DMS153 treated with DMSO at 0.1 percent for 48 hours (cell line): Measurements from ENCODE around the gene NDUFAF5.
A peak's percentile ranks its signal among the peaks of the same experiment; 100 is the strongest.
"Not testable (repeated sequence)": the region's sequence is repeated elsewhere in the genome, so short reads cannot be mapped to it uniquely, and the experiment has no call there.

Source experiments
- DNase-seq: peaks from one replicate; lab custom pipeline; 2025; ENCODE audit not compliant: unreplicated experiment; lab: John Stamatoyannopoulos, UW

The NDUFAF5 gene

GRCh38 chr20:13784893-13785715, at the start of gene NDUFAF5, which contains the start of gene ESF1:
Gene NDUFAF5, plus strand, starts transcription at chr20:13785028. Its CDS starts 41 bp downstream, at chr20:13785069.
Gene ESF1, minus strand, starts transcription at chr20:13784919. Its CDS starts 1,779 bp downstream, at chr20:13783140.
- DNase-seq, result peak; percentile 88

GRCh38 chr20:13735826-13736225, 49.0 kb upstream of the NDUFAF5 start:
- DNase-seq, result no peak

- DNase-seq, result no peak
These were observed 48.2 kb upstream of the NDUFAF5 start for GRCh38 chr20:13736436-13737191.

- DNase-seq, result not testable (repeated sequence)
These were observed 46.6 kb upstream of the NDUFAF5 start for GRCh38 chr20:13738187-13738586.

- no peak for DNase-seq
These were observed 44.8 kb upstream of the NDUFAF5 start for GRCh38 chr20:13739731-13740649.

- DNase-seq, result no peak
These were observed 42.9 kb upstream of the NDUFAF5 start for GRCh38 chr20:13741879-13742278.

GRCh38 chr20:13744352-13744751, 40.5 kb upstream of the NDUFAF5 start:
- no peak for DNase-seq

- DNase-seq, result no peak
These were observed 39.0 kb upstream of the NDUFAF5 start for GRCh38 chr20:13745784-13746183.

GRCh38 chr20:13749811-13750210, 35.0 kb upstream of the NDUFAF5 start:
- no peak for DNase-seq

GRCh38 chr20:13753436-13754036, 31.3 kb upstream of the NDUFAF5 start:
- no peak for DNase-seq

GRCh38 chr20:13755809-13756208, 29.0 kb upstream of the NDUFAF5 start:
- DNase-seq, result no peak

- no peak for DNase-seq
These were observed 28.3 kb upstream of the NDUFAF5 start for GRCh38 chr20:13756551-13756950.

GRCh38 chr20:13758884-13759283, 25.9 kb upstream of the NDUFAF5 start:
- DNase-seq, result no peak

- not testable (repeated sequence) for DNase-seq
These were observed 24.3 kb upstream of the NDUFAF5 start for GRCh38 chr20:13760451-13760946.

- no peak for DNase-seq
These were observed 19.5 kb upstream of the NDUFAF5 start for GRCh38 chr20:13765299-13765698.

- no peak for DNase-seq
These were observed 18.9 kb upstream of the NDUFAF5 start for GRCh38 chr20:13765868-13766416.

- DNase-seq, result no peak
These were observed 14.7 kb upstream of the NDUFAF5 start for GRCh38 chr20:13770141-13770540.

- DNase-seq, result peak; percentile 15
These were observed 12.9 kb upstream of the NDUFAF5 start for GRCh38 chr20:13771853-13772453.

- no peak for DNase-seq
These were observed 12.3 kb upstream of the NDUFAF5 start for GRCh38 chr20:13772529-13772928.

- no peak for DNase-seq
These were observed 9.0 kb upstream of the NDUFAF5 start for GRCh38 chr20:13775867-13776266.
